DLD1 (cell line): ENCODE measurements around the gene MAML1.
"Not testable (repeated sequence)": the region's sequence is repeated elsewhere in the genome, so short reads cannot be mapped to it uniquely, and the experiment has no call there.

Experiments used
- in situ Hi-C: cut with HindIII; loops from 2 replicates; pipeline ENCODE4 v1.10.0; 2017; ENCODE audit warnings: low sequenced_read_pairs

MAML1 gene

DNA sequence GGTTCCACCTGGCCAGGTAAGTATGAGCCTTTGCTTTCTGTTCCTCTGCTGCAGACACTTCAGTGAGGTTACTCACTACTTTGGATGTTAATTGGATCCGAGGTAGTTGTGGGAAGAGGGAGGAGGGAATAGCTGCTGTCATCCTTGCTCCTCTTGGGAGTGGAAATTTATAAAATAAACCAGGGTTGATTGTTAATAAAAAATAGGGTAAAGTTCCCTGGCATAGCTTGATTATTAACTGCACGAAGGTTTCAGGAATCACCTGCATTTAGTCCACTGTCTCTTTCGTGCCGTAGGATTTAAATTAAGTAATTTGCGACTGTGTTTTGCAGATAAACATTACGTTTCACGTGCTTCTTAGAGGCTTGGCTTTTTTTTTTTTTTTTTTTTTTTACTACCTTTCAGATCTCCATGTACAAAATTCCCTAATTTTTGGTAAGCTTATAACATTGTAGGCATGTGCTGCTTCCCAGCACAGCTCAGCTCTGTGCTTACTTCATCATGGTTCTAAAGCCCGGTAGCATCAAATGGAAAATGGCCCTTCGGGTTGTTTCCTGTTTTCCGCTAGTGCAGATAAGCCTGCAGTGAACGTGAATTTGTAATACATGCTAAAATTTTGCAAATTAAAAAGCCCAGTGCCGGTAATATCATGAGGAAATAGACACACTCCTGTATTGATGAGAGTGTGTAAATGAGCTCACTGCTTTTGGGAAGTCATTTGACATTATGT lies 34.3 kb downstream of the MAML1 start:
- in situ Hi-C loops = no loop called here

DNA sequence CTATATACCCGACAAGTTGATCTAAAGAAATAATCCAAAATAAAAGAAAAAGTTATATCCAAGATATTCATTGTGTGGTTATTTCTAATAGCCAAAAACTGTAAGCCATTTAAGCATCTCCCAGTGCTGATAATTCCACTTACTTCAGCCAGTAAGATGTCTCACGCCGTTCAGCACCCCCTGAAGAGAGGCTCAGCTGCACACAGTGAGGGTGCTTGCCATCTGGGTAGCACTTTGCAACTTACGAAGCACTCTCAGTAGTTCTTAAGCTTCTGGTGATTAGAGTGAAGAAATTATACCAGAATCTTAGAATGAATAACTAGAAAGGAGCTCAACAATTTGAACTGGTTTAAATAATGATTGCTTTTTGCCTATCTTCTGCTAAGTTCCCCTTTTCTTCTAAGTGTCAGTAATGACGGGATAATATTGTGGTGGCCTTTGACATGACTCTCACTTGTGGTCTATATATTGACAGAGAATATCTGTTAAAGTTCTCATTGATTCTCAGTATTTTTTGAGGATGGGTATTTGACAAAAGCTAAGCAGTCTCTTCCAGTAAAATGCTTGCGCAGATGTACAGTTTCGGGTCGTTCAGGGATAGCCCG lies 35.0 kb downstream of the MAML1 start:
- in situ Hi-C loops = no loop called here

DNA sequence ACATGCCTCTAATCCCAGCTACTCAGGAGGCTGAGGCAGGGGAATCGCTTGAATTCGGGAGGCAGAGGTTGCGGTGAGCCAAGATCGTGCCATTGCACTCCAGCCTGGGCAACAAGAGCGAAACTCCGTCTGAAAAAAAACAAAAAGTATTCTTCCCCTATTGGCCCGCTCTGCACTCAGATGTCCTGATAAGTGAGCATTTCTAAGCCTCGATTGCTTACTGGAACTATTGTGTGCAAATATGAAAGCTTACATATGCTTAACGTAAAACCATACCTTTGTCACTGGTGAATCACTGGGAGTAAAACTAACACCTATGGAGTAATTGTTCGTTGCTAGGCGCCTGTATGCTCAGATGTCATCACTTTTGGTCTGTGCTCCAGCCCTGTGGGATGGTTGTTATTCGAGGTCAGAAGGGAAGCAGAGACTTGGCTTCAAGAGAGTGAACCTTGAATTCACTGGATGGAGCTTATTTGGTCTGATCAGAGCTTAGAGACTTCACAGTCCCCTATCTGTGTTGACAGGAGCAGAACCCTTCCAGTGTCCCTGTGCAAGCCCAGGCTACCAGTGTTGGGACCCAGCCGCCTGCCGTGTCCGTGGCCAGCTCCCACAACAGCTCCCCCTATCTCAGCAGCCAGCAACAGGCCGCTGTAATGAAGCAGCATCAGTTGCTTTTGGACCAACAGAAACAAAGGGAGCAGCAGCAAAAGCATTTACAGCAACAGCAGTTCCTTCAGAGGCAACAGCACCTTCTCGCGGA lies 35.9 kb downstream of the MAML1 start:
- in situ Hi-C loops = no loop called here

DNA sequence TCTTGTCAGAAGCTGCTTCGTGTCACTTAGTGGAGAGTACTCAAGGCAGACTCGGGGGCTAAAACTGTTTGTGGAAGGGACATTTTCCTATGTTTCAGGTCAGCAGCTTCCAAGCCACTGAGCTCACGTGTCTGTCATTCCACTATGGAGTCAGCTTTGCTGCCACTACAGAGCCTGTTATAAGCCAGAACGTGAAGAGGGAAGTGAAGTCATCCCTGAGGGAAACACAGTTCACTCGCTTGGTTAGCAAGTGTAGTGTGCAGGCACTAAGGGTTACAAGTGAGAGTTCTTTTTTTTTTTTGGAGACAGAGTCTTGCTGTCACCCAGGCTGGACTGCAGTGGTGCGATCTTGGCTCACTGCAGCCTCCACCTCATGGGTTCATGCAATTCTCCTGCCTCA lies 36.6 kb downstream of the MAML1 start:
- in situ Hi-C loops = no loop called here

DNA sequence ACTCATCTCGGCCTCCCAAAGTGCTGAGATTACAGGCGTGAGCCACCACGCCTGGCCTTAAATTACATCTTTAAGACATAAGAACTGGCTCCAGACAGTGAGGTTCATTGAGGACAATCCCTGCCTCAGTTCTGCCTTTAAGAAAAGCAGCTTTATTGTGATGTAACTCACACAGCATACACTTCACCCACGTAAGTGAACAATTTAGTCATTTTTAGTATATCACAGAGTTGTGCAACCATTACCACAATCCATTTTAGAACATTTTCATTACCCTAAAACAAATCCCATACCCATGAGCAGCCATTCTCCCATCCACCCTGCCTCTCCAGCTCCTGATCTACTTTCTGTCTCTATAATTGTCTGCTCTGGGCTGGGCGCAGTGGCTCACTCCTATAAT lies 37.2 kb downstream of the MAML1 start:
- in situ Hi-C loops = no loop called here

DNA sequence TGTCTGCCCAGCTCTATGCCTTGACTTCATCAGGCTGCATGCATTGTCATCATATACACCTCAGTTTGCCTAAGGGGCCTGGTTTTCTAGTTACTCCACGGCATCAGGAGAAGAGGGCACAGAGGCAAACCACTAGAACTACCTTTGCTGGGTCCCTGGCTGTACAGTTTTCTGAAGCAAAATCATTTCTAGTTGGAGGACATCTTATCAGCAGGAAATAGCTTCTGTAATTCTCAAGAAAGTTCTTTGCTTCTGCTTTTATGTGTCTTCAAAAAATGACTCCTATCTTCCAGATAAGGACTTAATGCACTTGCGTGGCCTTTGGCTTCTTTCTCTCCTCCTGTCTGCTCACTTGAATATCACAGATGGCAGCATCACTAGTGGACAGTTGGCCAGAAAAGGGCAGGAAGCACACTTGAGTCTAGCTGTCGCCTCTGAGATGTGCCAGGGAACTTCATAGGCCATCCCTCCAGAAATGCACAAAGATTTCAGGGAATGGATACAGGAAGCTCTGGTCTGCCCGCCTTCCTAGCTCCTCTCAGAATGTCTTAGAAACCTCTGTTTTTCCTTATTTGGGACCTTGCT lies 38.8 kb downstream of the MAML1 start:
- in situ Hi-C loops = no loop called here

DNA sequence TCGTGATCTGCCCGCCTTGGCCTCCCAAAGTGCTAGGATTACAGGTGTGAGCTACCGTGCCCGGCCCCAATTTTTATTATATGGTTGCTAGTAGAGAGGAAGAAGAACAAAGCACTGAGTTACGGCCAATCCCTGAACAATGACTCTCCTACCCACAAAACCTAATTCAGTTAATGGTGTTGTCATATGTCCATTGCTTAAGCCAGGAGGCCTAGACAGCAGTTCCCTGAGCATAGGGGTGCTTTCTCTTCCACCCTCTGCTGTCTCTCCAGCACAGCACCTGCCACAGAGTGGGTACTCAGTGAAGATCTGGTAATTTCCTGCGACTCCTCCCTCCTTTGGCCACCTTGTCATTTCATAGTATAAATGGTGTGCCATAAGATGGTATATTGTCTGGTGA lies 39.7 kb downstream of the MAML1 start:
- in situ Hi-C loops = no loop called here

DNA sequence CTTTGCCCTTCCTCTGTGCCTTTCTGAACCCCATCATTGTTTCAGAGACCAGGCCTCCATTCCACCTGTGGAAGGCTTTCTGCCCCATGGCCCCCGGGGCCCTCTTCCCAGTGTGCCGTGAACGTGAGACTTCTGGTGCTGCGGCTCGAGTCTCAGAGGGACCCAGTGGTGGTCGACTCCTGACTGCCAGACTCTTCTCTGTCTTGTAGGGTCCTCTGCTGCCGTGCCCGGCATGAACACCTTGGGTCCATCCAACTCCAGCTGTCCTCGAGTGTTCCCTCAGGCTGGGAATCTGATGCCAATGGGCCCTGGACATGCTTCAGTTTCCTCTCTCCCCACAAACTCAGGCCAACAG lies 41.0 kb downstream of the MAML1 start:
- in situ Hi-C loops = no loop called here

DNA sequence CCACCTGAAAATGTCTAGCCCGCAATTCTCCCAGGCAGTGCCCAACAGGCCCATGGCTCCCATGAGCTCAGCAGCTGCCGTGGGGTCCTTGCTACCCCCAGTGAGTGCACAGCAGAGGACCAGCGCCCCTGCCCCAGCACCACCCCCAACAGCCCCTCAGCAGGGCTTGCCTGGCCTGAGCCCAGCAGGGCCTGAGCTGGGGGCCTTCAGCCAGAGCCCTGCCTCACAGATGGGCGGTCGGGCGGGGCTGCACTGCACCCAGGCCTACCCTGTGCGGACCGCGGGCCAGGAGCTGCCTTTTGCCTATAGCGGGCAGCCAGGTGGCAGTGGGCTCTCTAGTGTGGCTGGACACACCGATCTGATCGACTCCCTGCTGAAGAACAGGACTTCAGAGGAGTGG lies 41.8 kb downstream of the MAML1 start:
- in situ Hi-C loops = no loop called here

DNA sequence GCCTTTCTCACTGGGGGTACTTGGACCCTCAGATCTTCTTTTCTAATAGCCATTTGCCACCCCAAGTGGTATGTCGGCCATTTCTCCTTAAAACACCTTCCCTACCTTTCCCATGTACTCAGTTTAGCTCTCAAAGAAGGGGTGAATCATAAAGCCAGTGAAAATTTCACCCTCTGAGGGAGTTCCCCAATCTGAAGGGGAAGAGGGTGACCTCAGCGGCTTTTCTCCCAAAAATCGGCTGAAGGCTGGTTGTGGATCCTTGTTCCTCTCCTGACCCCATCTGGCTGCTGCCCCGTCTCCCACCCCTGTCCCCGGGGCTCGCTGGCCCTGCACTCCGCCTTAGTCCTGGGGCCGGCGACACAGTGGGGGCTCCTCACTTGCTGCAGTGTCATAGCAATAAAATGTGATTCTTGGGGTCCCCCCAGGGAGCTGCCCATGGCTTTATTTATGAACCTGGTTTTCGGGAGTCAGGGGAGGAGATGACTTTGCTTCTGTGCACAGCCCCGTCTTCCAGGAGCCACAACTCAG lies 43.9 kb downstream of the MAML1 start:
- in situ Hi-C loops = no loop called here

DNA sequence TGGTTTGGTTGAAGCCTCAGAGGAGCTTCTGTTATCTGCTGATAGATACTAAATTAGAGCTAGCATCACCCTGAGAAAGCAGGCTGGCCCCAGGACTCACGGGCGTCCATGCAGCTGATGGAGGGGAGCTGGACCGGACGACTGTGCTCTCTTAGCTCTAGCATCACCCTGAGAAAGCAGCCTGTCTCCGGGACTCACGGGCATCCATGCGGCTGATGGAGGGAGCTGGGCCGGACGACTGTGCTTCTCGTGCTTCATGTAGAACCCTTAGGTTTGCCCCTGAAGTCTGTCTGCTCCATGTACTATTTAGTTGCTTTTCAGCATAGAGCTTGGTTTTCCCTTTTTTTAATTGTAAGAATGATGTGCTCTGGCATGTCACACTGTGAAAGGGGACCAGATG lies 44.8 kb downstream of the MAML1 start:
- in situ Hi-C loops = no loop called here

DNA sequence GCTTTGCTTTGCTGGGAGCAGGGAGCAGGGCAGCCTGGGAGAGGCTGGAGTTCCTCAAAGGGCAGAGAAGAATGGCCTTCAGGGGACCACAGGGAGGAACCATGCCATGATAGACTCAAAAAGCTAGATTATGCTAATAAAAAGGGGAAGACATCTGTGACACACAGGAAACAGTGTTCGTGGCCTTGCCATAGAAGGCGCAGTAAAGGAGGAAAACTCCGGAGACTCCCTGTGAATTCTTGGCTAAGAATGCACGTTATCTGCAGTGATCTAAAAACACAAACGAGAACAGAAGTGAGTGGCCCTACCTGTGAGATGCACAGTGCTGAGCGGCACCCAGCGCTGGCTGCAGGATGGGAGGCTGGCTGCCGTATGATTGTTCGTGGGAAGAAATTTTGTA lies 45.3 kb downstream of the MAML1 start:
- in situ Hi-C loops = no loop called here

DNA sequence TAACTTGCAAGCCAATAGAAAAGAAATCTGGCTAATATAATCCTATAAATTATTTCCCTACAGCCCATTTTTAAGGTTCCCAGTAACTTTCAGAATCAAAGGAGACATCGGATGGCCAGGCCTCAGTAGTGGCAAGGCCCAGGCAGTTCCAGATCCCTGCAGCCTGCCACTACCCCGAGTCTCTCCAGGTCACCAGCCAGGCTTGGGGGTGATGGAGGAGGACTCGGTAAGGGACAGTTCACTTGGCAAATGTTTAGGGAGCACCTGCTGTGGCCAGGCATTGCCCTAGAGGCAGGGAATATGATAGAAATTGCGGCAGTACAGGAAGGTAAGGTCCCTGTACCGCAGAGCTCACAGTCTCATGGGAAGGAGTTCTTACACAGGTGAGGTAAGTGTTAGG lies 46.0 kb downstream of the MAML1 start:
- in situ Hi-C loops = no loop called here

DNA sequence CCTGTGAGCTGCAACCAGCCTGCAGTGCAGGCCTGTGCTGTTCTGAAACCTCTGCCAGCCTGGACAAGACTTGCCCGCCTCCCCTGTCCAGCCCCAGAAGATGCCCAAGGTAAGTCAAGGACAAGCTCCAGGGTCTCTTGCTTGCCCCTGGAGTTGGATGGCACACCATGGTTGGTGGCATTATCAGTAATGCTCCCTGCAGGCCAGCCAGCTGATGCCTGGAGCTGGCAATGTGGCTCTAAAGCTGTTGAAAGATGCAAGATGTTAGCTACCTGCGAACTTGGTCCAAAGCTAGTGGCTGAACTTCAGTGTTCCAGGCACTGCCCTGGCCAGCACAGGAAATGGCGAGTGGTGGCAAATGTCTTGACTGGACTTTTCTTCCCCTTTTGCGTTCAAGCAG lies 47.2 kb downstream of the MAML1 start:
- in situ Hi-C loops = no loop called here

DNA sequence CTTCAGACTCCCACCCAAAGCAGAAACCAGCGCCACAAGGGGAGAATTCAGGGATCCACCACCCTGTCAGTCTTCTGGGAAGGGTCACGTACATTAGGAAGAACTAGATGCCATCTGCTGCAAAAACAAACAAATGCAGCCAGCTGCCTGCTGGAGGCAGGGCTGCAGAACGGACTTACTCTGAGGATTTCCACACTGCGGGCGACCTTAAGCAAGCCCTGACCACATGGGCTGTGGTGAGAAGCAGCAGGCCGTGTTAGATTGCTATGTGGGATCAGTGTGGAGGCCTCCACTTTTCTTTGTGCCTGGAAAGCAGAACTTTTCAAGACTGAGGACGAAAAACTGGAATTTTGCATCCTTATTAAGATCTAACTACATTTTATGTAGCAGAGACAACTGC lies 47.7 kb downstream of the MAML1 start:
- in situ Hi-C loops = no loop called here

DNA sequence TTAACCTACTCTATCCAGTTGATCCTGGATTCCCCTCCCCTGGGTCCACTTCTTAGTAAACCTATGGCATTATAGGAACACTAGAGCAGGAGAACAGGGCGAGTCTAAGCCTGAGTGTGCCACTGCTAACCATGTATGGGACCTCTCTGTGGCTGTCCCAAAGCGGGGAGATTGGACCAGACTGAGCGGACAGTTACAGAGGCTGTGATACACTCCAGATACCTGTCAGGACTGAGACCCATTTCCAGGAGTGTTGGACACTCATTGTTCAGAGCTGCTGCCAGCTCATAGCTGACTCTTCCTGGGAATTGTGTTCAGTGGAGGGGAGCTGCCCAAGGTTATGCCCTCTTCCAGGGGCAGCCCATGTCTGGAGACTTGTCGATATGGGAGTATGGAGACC lies 49.2 kb downstream of the MAML1 start:
- in situ Hi-C loops = no loop called here

DNA sequence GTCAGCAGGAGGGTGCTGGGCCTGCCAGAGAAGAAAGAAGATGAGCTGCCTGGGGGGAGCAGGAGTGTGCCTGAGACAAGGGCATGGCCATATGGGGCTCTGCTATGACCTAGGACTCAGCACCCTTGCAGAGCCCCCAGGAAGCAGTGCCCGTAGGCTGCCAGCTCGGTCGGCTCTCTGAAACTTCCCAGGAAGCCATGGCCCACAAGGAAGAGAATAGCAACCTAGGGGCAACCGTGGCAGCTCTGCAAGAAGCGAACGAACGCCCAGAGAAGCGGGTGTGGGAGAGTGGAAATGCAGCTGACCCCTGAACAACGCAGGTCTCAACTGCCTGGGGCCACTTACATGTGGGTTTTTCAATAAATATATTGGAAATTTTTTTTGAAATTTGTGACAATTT lies 50.5 kb downstream of the MAML1 start:
- in situ Hi-C loops = no loop called here

DNA sequence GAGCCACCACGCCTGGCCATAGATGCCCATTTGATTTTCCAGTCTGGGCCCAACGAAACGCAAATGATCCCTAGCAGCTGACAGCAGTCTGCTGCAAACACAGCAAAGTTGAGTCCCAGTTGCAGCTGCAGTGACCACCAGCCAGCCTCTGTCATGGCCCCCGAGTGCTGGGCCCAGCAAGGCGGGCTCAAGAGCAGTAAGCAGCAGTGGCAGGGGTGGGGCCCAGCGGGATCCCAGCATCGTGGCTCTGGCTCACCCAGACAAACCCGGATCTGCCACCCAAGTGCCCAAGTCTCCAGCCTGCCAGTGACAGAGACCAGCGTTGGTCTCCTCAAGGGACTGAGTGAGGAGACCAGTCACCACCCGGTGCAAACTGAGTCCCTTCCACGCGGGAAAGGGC lies 54.2 kb downstream of the MAML1 start:
- in situ Hi-C loops = no loop called here

DNA sequence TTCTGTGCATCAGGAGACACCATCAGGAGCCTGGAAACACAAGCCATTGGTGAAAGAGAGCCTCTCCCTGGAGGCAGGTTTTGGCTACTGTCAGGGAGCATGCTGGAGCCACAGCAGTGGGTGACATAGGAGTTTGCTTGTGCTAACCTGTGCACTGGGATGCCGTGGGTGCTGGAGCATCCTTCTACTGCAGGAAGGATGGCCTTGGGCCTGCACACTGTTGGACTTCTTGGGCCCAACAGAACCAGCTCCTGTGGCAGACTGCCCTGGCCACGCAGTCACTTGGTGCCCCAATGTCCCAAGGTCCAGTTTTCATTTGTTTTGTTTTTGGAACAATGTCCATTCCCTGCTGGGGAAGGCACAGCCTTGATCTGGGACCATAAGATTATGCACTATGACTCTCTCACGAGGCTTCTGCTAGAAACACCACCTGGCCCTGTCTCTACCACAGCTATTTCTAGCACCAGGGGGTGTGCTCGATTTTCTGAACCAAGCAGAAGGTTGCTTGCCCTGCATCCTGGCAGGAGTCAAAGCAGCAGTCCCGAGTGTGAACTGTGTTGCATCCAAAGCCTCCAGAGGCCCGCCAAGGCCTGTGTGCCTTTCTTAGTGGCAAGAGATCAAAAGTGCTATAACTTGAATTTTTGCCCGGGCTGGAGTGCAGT lies 55.7 kb downstream of the MAML1 start:
- in situ Hi-C loops = no loop called here

DNA sequence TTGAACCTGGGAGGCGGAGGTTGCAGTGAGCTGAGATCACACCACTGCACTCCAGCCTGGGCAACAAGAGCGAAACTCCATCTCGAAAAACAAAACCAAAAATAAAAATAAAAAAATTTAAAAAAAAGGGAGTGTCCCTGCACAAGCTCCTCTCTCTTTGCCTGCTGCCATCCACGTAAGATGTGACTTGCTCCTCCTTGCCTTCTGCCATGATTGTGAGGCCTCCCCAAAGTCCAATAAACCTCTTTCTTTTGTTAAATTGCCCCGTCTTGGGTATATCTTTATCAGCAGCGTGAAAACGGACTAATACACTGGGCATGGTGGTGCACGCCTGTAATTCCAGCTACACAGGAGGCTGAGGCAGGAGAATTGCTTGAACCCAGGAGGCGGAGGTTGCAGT lies 56.7 kb downstream of the MAML1 start:
- in situ Hi-C loops = not testable (repeated sequence)
